Transverse colon (tissue), 4 donors: ENCODE results near the gene BTRC.

Source experiments
- POLR2A ChIP-seq: fragments of 450-650 bp; IDR thresholded peaks from one replicate; pipeline ENCODE4 v1.6.1; 2016; ENCODE audit warnings: antibody characterized with exemption, mild to moderate bottlenecking, moderate library complexity
- POLR2AphosphoS5 ChIP-seq, 3 donors: sonication (generic); formaldehyde crosslinking; IDR thresholded peaks; one replicate each; pipeline ENCODE4 v1.6.1; 2016; ENCODE audit warnings: antibody characterized with exemption in 3 of 3
- TF ChIP-seq, protein P1 (sequence below), 5 experiments: fragments of 200-600 bp in 3 of 5; fragments of 450-650 bp in 2 of 5; sonication (generic) in 3 of 5; IDR thresholded peaks; 1 replicate in 2 of 5; 2 replicates in 3 of 5; pipeline ENCODE4 v1.5.1; 2016 to 2017; ENCODE audit warnings: antibody characterized with exemption in 5 of 5, inconsistent platforms in 3 of 5, mild to moderate bottlenecking in 2 of 5, moderate library complexity in 1 of 5

DNA sequence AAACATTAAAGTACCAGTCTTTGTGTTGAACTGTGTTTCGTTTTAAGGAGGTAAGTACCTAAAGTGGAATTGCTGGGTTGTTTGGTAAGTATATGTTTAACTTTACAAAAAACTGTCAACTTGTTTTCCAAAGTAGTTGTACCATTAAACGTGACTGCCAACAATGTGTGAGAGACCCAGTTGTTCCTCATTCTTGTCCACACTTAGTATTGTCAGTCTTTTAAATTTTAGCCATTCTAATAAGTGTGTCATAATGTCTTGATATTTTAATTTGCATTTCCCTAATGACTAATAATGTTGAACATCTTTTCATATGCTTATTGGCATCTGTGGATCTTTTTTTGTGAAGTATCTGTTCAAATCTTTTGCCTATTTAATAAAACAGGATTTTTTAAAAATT, 159.8 kb downstream of the BTRC start:
- TF ChIP-seq, protein P1, sequence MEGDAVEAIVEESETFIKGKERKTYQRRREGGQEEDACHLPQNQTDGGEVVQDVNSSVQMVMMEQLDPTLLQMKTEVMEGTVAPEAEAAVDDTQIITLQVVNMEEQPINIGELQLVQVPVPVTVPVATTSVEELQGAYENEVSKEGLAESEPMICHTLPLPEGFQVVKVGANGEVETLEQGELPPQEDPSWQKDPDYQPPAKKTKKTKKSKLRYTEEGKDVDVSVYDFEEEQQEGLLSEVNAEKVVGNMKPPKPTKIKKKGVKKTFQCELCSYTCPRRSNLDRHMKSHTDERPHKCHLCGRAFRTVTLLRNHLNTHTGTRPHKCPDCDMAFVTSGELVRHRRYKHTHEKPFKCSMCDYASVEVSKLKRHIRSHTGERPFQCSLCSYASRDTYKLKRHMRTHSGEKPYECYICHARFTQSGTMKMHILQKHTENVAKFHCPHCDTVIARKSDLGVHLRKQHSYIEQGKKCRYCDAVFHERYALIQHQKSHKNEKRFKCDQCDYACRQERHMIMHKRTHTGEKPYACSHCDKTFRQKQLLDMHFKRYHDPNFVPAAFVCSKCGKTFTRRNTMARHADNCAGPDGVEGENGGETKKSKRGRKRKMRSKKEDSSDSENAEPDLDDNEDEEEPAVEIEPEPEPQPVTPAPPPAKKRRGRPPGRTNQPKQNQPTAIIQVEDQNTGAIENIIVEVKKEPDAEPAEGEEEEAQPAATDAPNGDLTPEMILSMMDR (IDR thresholded peaks at IDR 0.05) = no peak
- no peak for TF ChIP-seq POLR2AphosphoS5 (IDR thresholded peaks at IDR 0.05)
- no peak for TF ChIP-seq POLR2A
